SK-N-SH treated with all-trans-retinoic acid at 6 μM for 48 hours (cell line): ENCODE data around the gene SNX32.

ENCODE experiments used
- ATAC-seq: fragments of 200-7000 bp; cut with Tn5 transposase; 3 replicates; pipeline ENCODE4 v1.9.1; 2020; ENCODE audit warnings: mild to moderate bottlenecking, moderate library complexity
- ARNTL ChIP-seq: fragments of 450-650 bp; formaldehyde crosslinking; IDR thresholded peaks from 2 replicates; pipeline ENCODE4 v1.5.0; 2020; ENCODE audit warnings: low read depth, mild to moderate bottlenecking, moderate library complexity, borderline replicate concordance
- BACH2 ChIP-seq: fragments of 250-450 bp; sonication (Bioruptor Pico); IDR thresholded peaks from 2 replicates; pipeline ENCODE4 v1.9.0; 2021; ENCODE audit warnings: mild to moderate bottlenecking, borderline replicate concordance
- CSDC2 ChIP-seq: fragments of 250-450 bp; sonication (Bioruptor Pico); IDR thresholded peaks from 2 replicates; pipeline ENCODE4 v1.5.0; 2020; ENCODE audit warnings: mild to moderate bottlenecking, moderate library complexity
- ESRRG ChIP-seq: fragments of 250-450 bp; sonication (Bioruptor Pico); IDR thresholded peaks from 2 replicates; pipeline ENCODE4 v1.6.1; 2021; ENCODE audit warnings: mild to moderate bottlenecking
- GLIS3 ChIP-seq: fragments of 250-450 bp; sonication (Bioruptor Pico); IDR thresholded peaks from 2 replicates; pipeline ENCODE4 v1.5.0; 2020; ENCODE audit warnings: mild to moderate bottlenecking, moderate library complexity
- ISL1 ChIP-seq: fragments of 250-450 bp; sonication (Bioruptor Pico); IDR thresholded peaks from 2 replicates; pipeline ENCODE4 v2.1.2; 2022; ENCODE audit warnings: mild to moderate bottlenecking, moderate library complexity
- OSR1 ChIP-seq: fragments of 250-450 bp; sonication (Bioruptor Pico); IDR thresholded peaks from 2 replicates; pipeline ENCODE4 v1.8.0; 2022; ENCODE audit warnings: moderate library complexity, mild to moderate bottlenecking, inconsistent platforms
- PPARA ChIP-seq: fragments of 250-450 bp; sonication (Bioruptor Pico); IDR thresholded peaks from 2 replicates; pipeline ENCODE4 v1.5.0; 2020; ENCODE audit warnings: mild to moderate bottlenecking, borderline replicate concordance
- RARB ChIP-seq: fragments of 250-450 bp; sonication (Bioruptor Pico); IDR thresholded peaks from 2 replicates; pipeline ENCODE4 v1.8.0; 2021; ENCODE audit warnings: mild to moderate bottlenecking, moderate library complexity
- SNAI2 ChIP-seq: fragments of 250-450 bp; sonication (Bioruptor Pico); IDR thresholded peaks from 2 replicates; pipeline ENCODE4 v1.5.0; 2020; ENCODE audit warnings: mild to moderate bottlenecking, moderate library complexity
- TOX ChIP-seq: fragments of 250-450 bp; sonication (Bioruptor Pico); IDR thresholded peaks from 2 replicates; pipeline ENCODE4 v1.8.0; 2021; ENCODE audit warnings: mild to moderate bottlenecking, moderate library complexity, borderline replicate concordance
- ZC3H10 ChIP-seq: fragments of 250-450 bp; sonication (Bioruptor Pico); IDR thresholded peaks from 2 replicates; pipeline ENCODE4 v1.5.1; 2021; ENCODE audit warnings: mild to moderate bottlenecking, moderate library complexity
- ZFP3 ChIP-seq: fragments of 250-450 bp; sonication (Bioruptor Pico); IDR thresholded peaks from 2 replicates; pipeline ENCODE4 v1.5.0; 2020; ENCODE audit warnings: mild to moderate bottlenecking, moderate library complexity
- ZNF8 ChIP-seq: fragments of 450-650 bp; formaldehyde crosslinking; IDR thresholded peaks from 2 replicates; pipeline ENCODE4 v1.5.0; 2020; ENCODE audit warnings: mild to moderate bottlenecking, moderate library complexity
- TF ChIP-seq, protein P1 (sequence below): fragments of 250-450 bp; sonication (Bioruptor Pico); IDR thresholded peaks from 2 replicates; pipeline ENCODE4 v1.5.0; 2020; ENCODE audit warnings: mild to moderate bottlenecking, moderate library complexity
- TF ChIP-seq, protein P2 (sequence below): fragments of 250-450 bp; sonication (Bioruptor Pico); IDR thresholded peaks from 2 replicates; pipeline ENCODE4 v1.5.1; 2021; ENCODE audit warnings: mild to moderate bottlenecking, moderate library complexity
- TF ChIP-seq, protein P3 (sequence below): fragments of 250-450 bp; sonication (Bioruptor Pico); IDR thresholded peaks from 2 replicates; pipeline ENCODE4 v1.8.0; 2020; ENCODE audit warnings: mild to moderate bottlenecking, moderate library complexity, borderline replicate concordance
- TF ChIP-seq, protein P4 (sequence below): fragments of 250-450 bp; sonication (Bioruptor Pico); IDR thresholded peaks from 2 replicates; pipeline ENCODE4 v1.5.1; 2020; ENCODE audit warnings: low read depth, mild to moderate bottlenecking, moderate library complexity
- TF ChIP-seq, protein P5 (sequence below): fragments of 250-450 bp; sonication (Bioruptor Pico); IDR thresholded peaks from 2 replicates; pipeline ENCODE4 v1.8.0; 2021; ENCODE audit warnings: low read depth, mild to moderate bottlenecking, moderate library complexity, borderline replicate concordance

SNX32 gene

DNA sequence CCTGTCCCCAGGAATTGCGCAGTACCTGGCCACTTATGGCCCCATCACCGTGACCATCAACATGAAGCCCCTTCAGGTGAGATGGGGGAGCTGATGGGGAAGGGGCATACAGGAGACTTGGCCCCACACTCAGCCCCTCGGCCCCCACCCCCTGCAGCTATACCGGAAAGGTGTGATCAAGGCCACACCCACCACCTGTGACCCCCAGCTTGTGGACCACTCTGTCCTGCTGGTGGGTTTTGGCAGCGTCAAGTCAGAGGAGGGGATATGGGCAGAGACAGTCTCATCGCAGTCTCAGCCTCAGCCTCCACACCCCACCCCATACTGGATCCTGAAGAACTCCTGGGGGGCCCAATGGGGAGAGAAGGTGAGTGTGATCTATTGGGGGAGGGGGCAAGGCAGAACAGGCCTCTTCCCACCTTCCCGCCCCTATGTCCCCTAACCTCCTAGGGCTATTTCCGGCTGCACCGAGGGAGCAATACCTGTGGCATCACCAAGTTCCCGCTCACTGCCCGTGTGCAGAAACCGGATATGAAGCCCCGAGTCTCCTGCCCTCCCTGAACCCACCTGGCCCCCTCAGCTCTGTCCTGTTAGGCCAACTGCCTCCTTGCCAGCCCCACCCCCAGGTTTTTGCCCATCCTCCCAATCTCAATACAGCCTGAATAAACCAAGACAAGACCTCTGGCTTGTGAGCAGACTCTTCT, 49.4 kb downstream of the SNX32 start:
- TF ChIP-seq TOX (CRISPR knock-in tag) (no peak), ZNF8 (no peak), ISL1 (CRISPR knock-in tag) (no peak), RARB (no peak), GLIS3 (no peak), CSDC2 (CRISPR knock-in tag) (no peak), ESRRG (CRISPR knock-in tag) (no peak), SNAI2 (CRISPR knock-in tag) (no peak), ZFP3 (no peak), ARNTL (CRISPR knock-in tag) (no peak), OSR1 (CRISPR knock-in tag) (no peak)
- TF ChIP-seq, protein P1, sequence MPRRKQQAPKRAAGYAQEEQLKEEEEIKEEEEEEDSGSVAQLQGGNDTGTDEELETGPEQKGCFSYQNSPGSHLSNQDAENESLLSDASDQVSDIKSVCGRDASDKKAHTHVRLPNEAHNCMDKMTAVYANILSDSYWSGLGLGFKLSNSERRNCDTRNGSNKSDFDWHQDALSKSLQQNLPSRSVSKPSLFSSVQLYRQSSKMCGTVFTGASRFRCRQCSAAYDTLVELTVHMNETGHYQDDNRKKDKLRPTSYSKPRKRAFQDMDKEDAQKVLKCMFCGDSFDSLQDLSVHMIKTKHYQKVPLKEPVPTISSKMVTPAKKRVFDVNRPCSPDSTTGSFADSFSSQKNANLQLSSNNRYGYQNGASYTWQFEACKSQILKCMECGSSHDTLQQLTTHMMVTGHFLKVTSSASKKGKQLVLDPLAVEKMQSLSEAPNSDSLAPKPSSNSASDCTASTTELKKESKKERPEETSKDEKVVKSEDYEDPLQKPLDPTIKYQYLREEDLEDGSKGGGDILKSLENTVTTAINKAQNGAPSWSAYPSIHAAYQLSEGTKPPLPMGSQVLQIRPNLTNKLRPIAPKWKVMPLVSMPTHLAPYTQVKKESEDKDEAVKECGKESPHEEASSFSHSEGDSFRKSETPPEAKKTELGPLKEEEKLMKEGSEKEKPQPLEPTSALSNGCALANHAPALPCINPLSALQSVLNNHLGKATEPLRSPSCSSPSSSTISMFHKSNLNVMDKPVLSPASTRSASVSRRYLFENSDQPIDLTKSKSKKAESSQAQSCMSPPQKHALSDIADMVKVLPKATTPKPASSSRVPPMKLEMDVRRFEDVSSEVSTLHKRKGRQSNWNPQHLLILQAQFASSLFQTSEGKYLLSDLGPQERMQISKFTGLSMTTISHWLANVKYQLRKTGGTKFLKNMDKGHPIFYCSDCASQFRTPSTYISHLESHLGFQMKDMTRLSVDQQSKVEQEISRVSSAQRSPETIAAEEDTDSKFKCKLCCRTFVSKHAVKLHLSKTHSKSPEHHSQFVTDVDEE (CRISPR knock-in tag), result no peak
- TF ChIP-seq, protein P2, sequence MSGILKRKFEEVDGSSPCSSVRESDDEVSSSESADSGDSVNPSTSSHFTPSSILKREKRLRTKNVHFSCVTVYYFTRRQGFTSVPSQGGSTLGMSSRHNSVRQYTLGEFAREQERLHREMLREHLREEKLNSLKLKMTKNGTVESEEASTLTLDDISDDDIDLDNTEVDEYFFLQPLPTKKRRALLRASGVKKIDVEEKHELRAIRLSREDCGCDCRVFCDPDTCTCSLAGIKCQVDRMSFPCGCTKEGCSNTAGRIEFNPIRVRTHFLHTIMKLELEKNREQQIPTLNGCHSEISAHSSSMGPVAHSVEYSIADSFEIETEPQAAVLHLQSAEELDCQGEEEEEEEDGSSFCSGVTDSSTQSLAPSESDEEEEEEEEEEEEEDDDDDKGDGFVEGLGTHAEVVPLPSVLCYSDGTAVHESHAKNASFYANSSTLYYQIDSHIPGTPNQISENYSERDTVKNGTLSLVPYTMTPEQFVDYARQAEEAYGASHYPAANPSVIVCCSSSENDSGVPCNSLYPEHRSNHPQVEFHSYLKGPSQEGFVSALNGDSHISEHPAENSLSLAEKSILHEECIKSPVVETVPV, result no peak
- TF ChIP-seq, protein P3, sequence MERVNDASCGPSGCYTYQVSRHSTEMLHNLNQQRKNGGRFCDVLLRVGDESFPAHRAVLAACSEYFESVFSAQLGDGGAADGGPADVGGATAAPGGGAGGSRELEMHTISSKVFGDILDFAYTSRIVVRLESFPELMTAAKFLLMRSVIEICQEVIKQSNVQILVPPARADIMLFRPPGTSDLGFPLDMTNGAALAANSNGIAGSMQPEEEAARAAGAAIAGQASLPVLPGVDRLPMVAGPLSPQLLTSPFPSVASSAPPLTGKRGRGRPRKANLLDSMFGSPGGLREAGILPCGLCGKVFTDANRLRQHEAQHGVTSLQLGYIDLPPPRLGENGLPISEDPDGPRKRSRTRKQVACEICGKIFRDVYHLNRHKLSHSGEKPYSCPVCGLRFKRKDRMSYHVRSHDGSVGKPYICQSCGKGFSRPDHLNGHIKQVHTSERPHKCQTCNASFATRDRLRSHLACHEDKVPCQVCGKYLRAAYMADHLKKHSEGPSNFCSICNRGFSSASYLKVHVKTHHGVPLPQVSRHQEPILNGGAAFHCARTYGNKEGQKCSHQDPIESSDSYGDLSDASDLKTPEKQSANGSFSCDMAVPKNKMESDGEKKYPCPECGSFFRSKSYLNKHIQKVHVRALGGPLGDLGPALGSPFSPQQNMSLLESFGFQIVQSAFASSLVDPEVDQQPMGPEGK (CRISPR knock-in tag), result no peak
- TF ChIP-seq, protein P4, sequence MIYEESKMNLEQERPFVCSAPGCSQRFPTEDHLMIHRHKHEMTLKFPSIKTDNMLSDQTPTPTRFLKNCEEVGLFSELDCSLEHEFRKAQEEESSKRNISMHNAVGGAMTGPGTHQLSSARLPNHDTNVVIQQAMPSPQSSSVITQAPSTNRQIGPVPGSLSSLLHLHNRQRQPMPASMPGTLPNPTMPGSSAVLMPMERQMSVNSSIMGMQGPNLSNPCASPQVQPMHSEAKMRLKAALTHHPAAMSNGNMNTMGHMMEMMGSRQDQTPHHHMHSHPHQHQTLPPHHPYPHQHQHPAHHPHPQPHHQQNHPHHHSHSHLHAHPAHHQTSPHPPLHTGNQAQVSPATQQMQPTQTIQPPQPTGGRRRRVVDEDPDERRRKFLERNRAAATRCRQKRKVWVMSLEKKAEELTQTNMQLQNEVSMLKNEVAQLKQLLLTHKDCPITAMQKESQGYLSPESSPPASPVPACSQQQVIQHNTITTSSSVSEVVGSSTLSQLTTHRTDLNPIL, result no peak
- ATAC-seq, result no peak

DNA sequence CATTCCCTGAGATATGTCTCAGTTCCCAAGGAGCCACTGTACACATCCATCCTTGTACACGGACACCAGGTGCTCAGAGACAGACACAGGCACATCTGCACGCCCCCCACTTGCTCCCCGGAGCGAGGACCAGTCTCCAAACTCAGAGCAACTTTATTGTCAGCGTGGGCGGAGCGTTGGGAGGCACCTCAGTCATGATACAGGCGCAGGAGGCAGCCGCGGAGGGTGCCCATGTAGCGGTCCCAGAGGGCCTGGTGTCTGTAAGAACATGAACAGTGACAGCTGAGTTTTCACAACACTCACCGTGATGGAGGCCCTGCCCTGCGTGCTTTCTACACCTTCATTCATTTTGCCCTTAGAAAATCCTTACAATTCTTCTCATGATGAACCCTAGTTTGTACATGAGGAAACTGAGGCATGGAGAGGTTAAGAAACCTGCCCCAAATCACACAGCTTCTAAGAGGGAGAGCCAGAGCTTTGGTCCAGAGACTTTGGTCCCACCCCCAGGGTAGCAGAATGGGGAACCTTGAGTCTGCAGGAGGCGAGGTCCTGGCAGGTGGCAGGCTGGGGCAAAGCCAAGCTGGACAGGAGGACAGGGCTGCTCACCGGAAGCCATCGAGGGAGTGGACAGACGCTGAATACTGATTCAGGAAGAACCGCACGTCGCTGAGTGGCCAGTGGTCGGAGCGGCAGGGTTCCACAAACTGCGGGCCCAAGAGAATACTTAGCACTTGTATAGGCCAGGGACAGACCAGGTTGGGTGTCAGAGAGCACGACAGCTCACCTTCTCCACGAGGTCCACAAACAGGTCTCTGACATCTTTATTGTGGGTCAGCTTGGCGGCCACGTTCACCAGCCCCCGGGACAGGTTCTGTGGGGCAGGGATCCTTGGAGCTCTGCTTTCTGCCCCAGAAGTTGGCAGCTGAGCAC, 50.3 kb downstream of the SNX32 start:
- TF ChIP-seq ZFP3, result no peak
- no peak for TF ChIP-seq BACH2 (CRISPR knock-in tag)
- TF ChIP-seq, protein P3 (CRISPR knock-in tag), result no peak
- no peak for TF ChIP-seq ZC3H10 (CRISPR knock-in tag)
- TF ChIP-seq, protein P5, sequence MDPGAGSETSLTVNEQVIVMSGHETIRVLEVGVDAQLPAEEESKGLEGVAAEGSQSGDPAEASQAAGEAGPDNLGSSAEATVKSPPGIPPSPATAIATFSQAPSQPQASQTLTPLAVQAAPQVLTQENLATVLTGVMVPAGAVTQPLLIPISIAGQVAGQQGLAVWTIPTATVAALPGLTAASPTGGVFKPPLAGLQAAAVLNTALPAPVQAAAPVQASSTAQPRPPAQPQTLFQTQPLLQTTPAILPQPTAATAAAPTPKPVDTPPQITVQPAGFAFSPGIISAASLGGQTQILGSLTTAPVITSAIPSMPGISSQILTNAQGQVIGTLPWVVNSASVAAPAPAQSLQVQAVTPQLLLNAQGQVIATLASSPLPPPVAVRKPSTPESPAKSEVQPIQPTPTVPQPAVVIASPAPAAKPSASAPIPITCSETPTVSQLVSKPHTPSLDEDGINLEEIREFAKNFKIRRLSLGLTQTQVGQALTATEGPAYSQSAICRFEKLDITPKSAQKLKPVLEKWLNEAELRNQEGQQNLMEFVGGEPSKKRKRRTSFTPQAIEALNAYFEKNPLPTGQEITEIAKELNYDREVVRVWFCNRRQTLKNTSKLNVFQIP (CRISPR knock-in tag), result no peak
- TF ChIP-seq PPARA (CRISPR knock-in tag), result no peak
- ATAC-seq, result no peak
